ENCODE measurements around the gene MICAL2. TPM values are rescaled to one million over a fixed set of nuclear protein-coding genes. Genes with fewer than 3 reads are reported as not detected.

MICAL2 gene
- total and polyA plus RNA-seq, 2 of the 8 experiments (the other 6 are each of a cell fraction or from before 2014, with no cell fraction given) = 1.3 to 4.1 TPM

DNA sequence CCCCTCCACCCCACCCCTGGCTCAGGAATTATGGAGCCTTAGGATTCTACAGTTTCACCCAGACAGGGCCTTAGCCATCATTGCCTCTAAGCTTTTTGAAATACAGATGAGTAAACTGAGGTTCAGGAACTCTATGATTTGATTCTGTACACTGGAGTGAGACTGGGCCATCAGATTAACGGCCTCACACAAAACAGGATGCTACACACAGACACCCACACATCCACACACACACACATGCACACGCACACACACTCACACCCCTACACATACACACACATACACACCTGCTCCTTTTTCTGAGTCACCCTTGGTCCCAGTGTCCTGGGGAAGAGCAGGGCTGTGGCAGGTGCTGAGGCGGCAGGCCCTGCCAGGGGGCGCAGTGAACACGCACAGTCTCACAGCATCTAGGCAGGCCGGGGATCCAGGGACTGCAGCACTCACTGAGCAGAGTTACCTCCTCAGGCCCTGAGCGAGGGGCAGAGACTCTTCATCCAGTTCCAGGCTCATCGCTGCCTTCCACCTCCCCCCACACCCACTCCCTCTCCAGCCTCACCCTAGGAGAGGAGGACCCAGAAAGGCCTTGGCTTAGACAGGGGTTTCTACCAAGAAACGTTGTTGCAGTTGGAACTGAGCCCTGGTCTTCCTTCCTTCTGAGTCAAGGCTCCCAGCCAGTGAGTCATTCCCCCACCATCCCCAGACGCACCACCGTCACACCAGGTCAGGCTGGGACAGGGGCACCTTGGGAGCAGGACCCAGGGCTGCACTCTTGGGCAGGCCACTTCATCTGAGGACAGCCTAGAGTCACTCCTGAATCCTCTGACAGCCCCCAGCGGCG lies 177.2 kb downstream of the MICAL2 start:
- no peaks in the 10 kb centered on the region for H4K20me1 ChIP-seq (replicated peaks in 1 of 2; ENCODE audit: control insufficient read depth in 1 of 2, insufficient read depth in 2 of 2, low read length in 2 of 2)
- H3K56ac ChIP-seq (replicated peaks; ENCODE audit: insufficient read length, low read depth, low read length) = no peak overlapping the region
- no peaks in the 10 kb centered on the region for H3K36me3 ChIP-seq (ENCODE audit: control insufficient read depth in 2 of 4, insufficient read depth in 4 of 4, low read length in 3 of 4)
- H3K9ac ChIP-seq (replicated peaks in 1 of 4; ENCODE audit: extremely low read depth in 1 of 4, low read depth in 3 of 4, low read length in 3 of 4) = no peak overlapping the region
- peak overlapping the region; percentile 75; the same call in 1 of the 2 replicates for H4K8ac ChIP-seq (ENCODE audit: extremely low read depth, insufficient read depth, low read length)
- peak overlapping the region; percentile 44 for H4K91ac ChIP-seq (replicated peaks; ENCODE audit: insufficient read length, low read length)
- peaks cover 1% of the 10 kb centered on the region; the same call in 1 of the 2 replicates for H3K23me2 ChIP-seq (ENCODE audit: low read depth, low read length)
- peak overlapping the region; percentile 61; the same call in 1 of the 2 replicates for H2BK12ac ChIP-seq (ENCODE audit: low read depth, low read length)
- H3K18ac ChIP-seq (ENCODE audit: extremely low read depth, low read length) = peak overlapping the region; percentile 52; the same call in 1 of the 2 replicates
- H2BK120ac ChIP-seq (replicated peaks; ENCODE audit: low read depth, low read length) = no peak overlapping the region
- no peaks in the 10 kb centered on the region for H3K9me3 ChIP-seq (ENCODE audit: insufficient read depth in 2 of 2, low read depth in 1 of 2, low read length in 1 of 2)
- H3K4me3 ChIP-seq (ENCODE audit: extremely low read depth in 1 of 4, insufficient read depth in 2 of 4, low read depth in 3 of 4, low read length in 4 of 4) = no peak overlapping the region
- H2BK5ac ChIP-seq (ENCODE audit: low read depth, low read length) = peak overlapping the region; percentile 77; the same call in 1 of the 2 replicates
- ChIA-PET POLR2A (ENCODE audit: partially characterized antibody) (interaction anchor here (0.9 kb wide), 1 partner anchor 204 kb away, joined by 3 read pairs; no protein-coding TSS in a partner anchor), CTCF (ENCODE audit: partially characterized antibody) (interaction anchor here (0.6 to 22.1 kb wide), 73 partner anchors 9 to 969 kb away, joined by 3 to 403 read pairs (median 5); partner anchors contain the start of gene PARVA)
- no peak overlapping the region for H4K5ac ChIP-seq (ENCODE audit: insufficient read length, low read depth, low read length)
- peak overlapping the region; percentile 82; the same call in 1 of the 2 replicates for H2BK20ac ChIP-seq (ENCODE audit: low read length)
- FAIRE-seq (no peak), DNase-seq (ENCODE audit: low read depth in 1 of 2, low spot score in 2 of 2) (peak; percentile 57 to 83)
- no peaks in the 10 kb centered on the region for H3K79me2 ChIP-seq (ENCODE audit: control insufficient read depth in 1 of 2, insufficient read depth in 2 of 2, low read length in 2 of 2)
- no peak overlapping the region for H3K23ac ChIP-seq (ENCODE audit: insufficient read length)
- H2AK5ac ChIP-seq (ENCODE audit: low read depth, low read length) = peak overlapping the region; percentile 94; the same call in 1 of the 2 replicates
- H2AFZ ChIP-seq (ENCODE audit: low read length) = 0 out of 2 replicates have a peak overlapping the region, but pooled peaks have one; percentile 43
- no peaks in the 10 kb centered on the region for H3K27me3 ChIP-seq (replicated peaks in 1 of 4; ENCODE audit: control insufficient read depth in 3 of 4, extremely low read depth in 1 of 4, insufficient read depth in 3 of 4, low read length in 3 of 4)
- 60% methylated on average over 13 of the region's 13 CpGs; no CpG with 5 or more reads in 1 of the 2 experiments for WGBS, 2 experiments (ENCODE audit: extremely low coverage in 1 of 2, insufficient coverage in 1 of 2, insufficient read length in 1 of 2, insufficient replicate concordance in 2 of 2, low coverage in 1 of 2, low lambda C conversion rate in 2 of 2, missing lambda C conversion rate in 1 of 2)
- peak overlapping the region; percentile 98; the same call in 1 of the 2 replicates for H2BK15ac ChIP-seq (ENCODE audit: low read length)
- H3K27ac ChIP-seq (ENCODE audit: low read depth, low read length) = no peak overlapping the region
- H3K4me2 ChIP-seq (ENCODE audit: insufficient read depth in 1 of 2, low read depth in 2 of 2, low read length in 2 of 2) = no peak overlapping the region
- peaks cover 0 to 4% (median 3%) of the 10 kb centered on the region in 4 experiments; a peak in 3 of 7 replicates for H3K4me1 ChIP-seq (replicated peaks in 1 of 4; ENCODE audit: control insufficient read depth in 3 of 4, insufficient read depth in 4 of 4, low read length in 3 of 4)
- H3K14ac ChIP-seq (ENCODE audit: insufficient read length) = no peak overlapping the region
- H3K79me1 ChIP-seq (ENCODE audit: low read depth, low read length) = no peaks in the 10 kb centered on the region
- H3K4ac ChIP-seq (replicated peaks; ENCODE audit: insufficient read length, low read depth, low read length) = no peak overlapping the region
- peak; percentile 47; the same call in 1 of the 2 replicates for TF ChIP-seq MAX (IDR thresholded peaks at IDR 0.05)
- TF ChIP-seq, protein P1, sequence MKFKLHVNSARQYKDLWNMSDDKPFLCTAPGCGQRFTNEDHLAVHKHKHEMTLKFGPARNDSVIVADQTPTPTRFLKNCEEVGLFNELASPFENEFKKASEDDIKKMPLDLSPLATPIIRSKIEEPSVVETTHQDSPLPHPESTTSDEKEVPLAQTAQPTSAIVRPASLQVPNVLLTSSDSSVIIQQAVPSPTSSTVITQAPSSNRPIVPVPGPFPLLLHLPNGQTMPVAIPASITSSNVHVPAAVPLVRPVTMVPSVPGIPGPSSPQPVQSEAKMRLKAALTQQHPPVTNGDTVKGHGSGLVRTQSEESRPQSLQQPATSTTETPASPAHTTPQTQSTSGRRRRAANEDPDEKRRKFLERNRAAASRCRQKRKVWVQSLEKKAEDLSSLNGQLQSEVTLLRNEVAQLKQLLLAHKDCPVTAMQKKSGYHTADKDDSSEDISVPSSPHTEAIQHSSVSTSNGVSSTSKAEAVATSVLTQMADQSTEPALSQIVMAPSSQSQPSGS (IDR thresholded peaks at IDR 0.05; ENCODE audit: low read length) = no peak
- peak; percentile 19; the same call in 1 of the 2 replicates for TF ChIP-seq MAFK (IDR thresholded peaks at IDR 0.05; ENCODE audit: low read depth, low read length)
- TF ChIP-seq, protein P2, sequence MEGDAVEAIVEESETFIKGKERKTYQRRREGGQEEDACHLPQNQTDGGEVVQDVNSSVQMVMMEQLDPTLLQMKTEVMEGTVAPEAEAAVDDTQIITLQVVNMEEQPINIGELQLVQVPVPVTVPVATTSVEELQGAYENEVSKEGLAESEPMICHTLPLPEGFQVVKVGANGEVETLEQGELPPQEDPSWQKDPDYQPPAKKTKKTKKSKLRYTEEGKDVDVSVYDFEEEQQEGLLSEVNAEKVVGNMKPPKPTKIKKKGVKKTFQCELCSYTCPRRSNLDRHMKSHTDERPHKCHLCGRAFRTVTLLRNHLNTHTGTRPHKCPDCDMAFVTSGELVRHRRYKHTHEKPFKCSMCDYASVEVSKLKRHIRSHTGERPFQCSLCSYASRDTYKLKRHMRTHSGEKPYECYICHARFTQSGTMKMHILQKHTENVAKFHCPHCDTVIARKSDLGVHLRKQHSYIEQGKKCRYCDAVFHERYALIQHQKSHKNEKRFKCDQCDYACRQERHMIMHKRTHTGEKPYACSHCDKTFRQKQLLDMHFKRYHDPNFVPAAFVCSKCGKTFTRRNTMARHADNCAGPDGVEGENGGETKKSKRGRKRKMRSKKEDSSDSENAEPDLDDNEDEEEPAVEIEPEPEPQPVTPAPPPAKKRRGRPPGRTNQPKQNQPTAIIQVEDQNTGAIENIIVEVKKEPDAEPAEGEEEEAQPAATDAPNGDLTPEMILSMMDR (IDR thresholded peaks at IDR 0.05; ENCODE audit: control extremely low read depth in 1 of 3, insufficient read depth in 1 of 3, low read depth in 1 of 3, low read length in 3 of 3) = peak; percentile 69 to 94 (median 85)
- TF ChIP-seq SP2 (IDR thresholded peaks at IDR 0.05; ENCODE audit: low read length) = no peak

Data from H1 (cell line).